ENCODE measurements around the gene ANXA4. TPM values are rescaled to one million over a fixed set of nuclear protein-coding genes. Genes with fewer than 3 reads are reported as not detected.
"Not testable (repeated sequence)": the region's sequence is repeated elsewhere in the genome, so short reads cannot be mapped to it uniquely, and the experiment has no call there.

Gene ANXA4
- total RNA-seq, 2 donors from 2014 or later, result 11.4 to 13.4 TPM

DNA sequence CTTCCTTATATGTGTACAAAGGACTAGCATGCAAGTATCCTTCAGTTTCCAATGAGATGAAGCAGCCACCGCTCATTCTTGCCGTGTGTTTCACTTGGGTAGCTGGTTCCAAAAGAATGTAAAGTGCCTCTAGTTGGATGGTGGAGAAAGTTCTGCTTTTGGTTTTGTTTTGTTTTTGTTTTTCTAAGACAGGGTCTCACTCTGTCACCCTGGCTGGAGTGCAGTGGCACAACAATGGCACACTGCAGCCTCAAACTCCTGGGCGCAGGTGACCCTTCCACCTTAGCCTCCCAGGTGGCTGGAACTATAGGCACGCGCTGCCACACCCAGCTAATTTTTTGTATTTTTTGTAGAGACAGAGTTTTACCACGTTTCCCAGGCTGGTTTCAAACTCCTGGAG lies 8.3 kb downstream of the ANXA4 start:
- no peaks in the 10 kb centered on the region for H3K36me3 Mint-ChIP-seq (ENCODE audit: low read depth)
- peaks cover 24% of the 10 kb centered on the region for H3K4me1 Mint-ChIP-seq
- H3K27me3 Mint-ChIP-seq, result no peaks in the 10 kb centered on the region
- no peak for DNase-seq
- ATAC-seq, result no peak
- no peak overlapping the region for H3K27ac Mint-ChIP-seq
- H3K4me3 Mint-ChIP-seq, result no peak overlapping the region
- H3K9me3 ChIP-seq (ENCODE audit: control insufficient read depth, low read length, poor library complexity, severe bottlenecking), result no peaks in the 10 kb centered on the region

DNA sequence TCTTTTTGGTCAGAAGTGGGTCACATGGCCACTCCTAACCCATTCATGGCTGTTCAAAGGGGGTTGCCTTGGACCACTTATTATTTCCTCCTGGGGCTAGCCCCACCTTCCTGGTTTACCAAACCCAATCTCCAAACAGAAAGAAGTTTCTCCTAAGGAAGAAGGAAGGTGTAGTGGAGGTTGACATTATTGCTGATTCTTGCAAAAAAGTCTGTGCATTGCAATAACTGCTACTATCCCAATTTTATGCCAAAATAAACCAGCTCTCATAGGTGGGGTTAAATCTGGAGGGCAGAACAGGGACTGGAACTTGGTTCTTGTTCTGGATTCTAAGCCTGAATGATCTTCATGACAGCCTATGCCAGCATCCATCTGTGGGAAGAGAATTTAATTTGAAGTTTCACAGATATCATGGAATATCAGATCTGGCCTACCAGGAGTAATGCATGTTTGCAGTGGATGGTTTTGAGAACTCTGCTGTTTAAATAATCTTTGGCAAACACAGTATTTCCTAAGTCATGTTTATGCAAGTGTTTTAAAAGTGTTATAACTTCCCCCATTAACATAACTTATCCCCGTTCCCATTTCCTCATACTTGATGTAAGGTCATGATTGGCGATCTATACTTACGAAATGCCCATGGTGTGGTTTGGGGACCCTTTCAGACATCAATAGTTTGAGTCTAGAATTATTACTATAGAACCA lies 11.9 kb downstream of the ANXA4 start:
- ATAC-seq, result no peak
- DNase-seq, result no peak
- Mint-ChIP-seq H3K4me3 (no peak overlapping the region), H3K27ac (no peak overlapping the region), H3K27me3 (no peaks in the 10 kb centered on the region), H3K4me1 (peaks cover 21% of the 10 kb centered on the region), H3K36me3 (ENCODE audit: low read depth) (no peaks in the 10 kb centered on the region)
- no peaks in the 10 kb centered on the region for H3K9me3 ChIP-seq (ENCODE audit: control insufficient read depth, low read length, poor library complexity, severe bottlenecking)

DNA sequence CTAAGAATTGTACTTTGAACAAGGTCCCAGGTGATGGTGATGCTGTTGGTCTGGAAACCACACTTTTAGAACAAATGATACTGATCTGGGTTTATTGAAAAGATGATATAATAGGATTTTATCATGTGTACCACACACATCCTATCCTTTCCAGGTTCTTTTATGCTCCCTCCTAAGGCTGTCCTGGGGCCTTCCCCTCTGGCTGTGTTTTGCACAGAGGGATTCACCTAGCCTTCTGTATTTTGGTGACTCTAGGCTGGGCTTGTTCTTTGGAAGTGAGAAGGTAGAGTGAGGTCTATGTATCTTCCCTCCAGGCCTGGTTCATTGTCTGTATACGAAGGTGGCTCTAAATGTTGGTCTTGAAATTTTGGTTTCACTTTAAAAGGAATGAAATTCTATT lies 12.7 kb downstream of the ANXA4 start:
- H3K9me3 ChIP-seq (ENCODE audit: control insufficient read depth, low read length, poor library complexity, severe bottlenecking), result no peaks in the 10 kb centered on the region
- Mint-ChIP-seq H3K36me3 (ENCODE audit: low read depth) (no peaks in the 10 kb centered on the region), H3K4me3 (no peak overlapping the region), H3K4me1 (peaks cover 17% of the 10 kb centered on the region), H3K27ac (no peak overlapping the region), H3K27me3 (no peaks in the 10 kb centered on the region)
- ATAC-seq (no peak), DNase-seq (no peak)

DNA sequence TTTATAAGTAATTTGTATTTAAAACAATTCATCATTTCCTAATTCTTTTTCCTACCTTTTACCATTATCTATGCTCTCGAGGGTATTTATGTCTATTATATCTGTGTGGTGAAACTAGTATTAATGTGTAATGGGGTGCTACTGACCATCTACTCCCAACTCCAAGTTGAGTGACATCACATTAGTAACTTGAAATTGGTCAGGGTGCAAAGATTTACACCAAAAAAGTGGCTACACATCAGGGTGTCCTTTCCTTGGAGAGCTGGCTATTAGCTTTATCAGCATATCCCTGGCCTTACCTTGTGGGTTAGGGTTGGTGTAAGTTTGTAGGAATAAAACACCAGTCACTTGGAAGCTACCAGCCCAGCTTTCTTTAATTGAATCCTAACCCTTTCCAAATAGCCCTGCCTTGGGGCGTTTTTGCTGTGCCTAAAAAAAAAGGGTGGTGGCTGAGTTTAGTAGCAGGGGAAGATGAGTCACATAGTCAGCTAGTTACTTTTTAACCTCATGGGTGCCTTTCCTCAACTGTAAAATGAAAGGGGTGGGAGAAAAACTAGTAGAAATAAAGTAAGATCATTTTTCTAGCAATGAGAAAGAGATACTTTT lies 14.0 kb downstream of the ANXA4 start:
- H3K4me1 Mint-ChIP-seq, result peaks cover 17% of the 10 kb centered on the region
- no peak overlapping the region for H3K27ac Mint-ChIP-seq
- no peaks in the 10 kb centered on the region for H3K9me3 ChIP-seq (ENCODE audit: control insufficient read depth, low read length, poor library complexity, severe bottlenecking)
- DNase-seq (no peak), ATAC-seq (no peak)
- no peaks in the 10 kb centered on the region for H3K36me3 Mint-ChIP-seq (ENCODE audit: low read depth)
- no peaks in the 10 kb centered on the region for H3K27me3 Mint-ChIP-seq
- H3K4me3 Mint-ChIP-seq, result no peak overlapping the region

DNA sequence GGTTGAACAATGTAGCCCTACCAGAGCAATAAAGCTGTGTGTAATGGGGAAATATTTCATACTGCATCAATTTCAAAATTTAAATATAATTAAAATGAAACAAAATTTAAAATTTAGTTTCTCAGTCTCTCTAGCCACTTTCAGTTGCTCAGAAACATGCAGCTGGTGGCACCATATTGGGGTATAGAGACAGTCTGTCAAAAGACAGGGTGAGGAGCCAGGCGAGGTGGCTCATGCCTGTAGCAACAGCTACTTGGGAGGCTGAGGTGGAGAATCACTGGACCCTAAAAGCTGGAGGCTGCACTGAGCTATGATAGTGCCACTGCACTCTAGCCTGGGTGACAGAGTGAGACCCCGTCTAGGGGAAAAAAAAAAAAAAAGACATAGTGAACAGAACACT lies 20.1 kb downstream of the ANXA4 start:
- no peaks in the 10 kb centered on the region for H3K9me3 ChIP-seq (ENCODE audit: control insufficient read depth, low read length, poor library complexity, severe bottlenecking)
- no peak overlapping the region for H3K27ac Mint-ChIP-seq
- H3K27me3 Mint-ChIP-seq, result no peaks in the 10 kb centered on the region
- no peak for ATAC-seq
- peaks cover 17% of the 10 kb centered on the region for H3K4me1 Mint-ChIP-seq
- H3K4me3 Mint-ChIP-seq, result no peak overlapping the region
- no peak for DNase-seq
- H3K36me3 Mint-ChIP-seq (ENCODE audit: low read depth), result peaks cover 3% of the 10 kb centered on the region

DNA sequence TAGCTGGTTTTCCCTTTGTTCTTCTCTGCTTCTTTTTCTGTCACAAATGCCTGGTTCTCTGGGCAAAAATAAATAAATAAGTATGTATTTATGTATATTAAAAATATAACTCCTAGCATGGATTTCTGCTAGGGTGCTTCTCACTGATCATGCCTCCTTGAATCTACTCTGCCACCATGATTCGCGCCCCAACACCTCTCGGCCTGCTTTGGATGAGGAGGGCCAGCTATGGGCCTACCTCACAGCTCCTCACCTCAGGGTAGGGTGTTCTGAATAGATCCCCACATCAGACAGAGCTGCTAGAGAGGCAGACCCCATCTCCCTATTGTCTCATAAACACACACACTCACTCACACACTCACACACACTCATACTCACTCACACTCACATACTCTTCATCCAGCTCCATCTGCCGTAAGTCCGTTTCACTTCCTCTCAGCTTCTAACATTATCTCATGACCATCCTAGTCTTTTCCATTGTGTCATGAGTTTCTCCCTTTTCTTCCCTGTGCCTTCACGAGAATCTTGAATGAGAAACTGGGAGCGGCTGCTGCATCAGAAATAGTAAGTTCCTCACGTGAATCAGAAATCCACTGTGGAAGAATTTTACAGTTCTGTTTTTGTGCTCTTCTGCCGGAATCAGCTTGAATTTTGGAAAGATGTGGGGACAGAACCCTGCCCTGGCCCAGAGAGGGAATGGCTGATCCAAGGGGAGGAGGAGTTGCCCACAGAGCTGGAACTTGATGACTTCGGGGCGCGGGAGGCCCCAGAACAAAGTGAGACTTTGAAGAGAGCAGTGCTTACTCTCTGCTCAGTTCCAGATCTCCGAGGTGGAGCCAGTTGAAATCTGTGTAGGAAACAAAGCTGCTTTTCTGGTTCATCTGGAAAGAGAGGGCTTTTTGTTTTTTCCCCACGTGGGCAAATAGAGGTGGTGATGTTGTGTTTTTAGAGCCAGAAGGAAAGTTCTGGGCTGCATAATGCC lies 20.9 kb downstream of the ANXA4 start:
- Mint-ChIP-seq H3K27me3 (no peaks in the 10 kb centered on the region), H3K36me3 (ENCODE audit: low read depth) (peaks cover 3% of the 10 kb centered on the region), H3K4me3 (no peak overlapping the region), H3K27ac (no peak overlapping the region), H3K4me1 (peaks cover 17% of the 10 kb centered on the region)
- no peak for ATAC-seq
- no peak for DNase-seq
- no peaks in the 10 kb centered on the region for H3K9me3 ChIP-seq (ENCODE audit: control insufficient read depth, low read length, poor library complexity, severe bottlenecking)

DNA sequence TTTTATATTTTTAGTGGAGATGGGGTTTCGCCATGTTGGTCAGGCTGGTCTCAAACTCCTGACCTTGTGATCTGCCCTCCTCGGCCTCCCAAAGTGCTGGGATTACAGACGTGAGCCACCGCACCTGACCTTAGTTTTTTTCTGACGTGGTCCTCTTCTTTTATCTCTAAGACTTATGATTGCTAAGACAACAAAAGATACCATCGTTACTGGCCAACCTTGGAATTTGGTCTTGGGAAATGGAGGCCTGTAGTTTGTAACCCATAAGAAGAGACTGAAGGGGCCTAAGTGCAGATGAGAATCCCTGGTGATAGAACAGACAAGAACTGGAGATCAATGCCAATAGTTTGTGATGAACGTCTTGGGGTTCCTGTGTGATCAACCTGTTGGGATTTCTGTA lies 21.9 kb downstream of the ANXA4 start:
- H3K27ac Mint-ChIP-seq; H3K9me3 ChIP-seq (ENCODE audit: control insufficient read depth, low read length, poor library complexity, severe bottlenecking); H3K36me3 Mint-ChIP-seq (ENCODE audit: low read depth); DNase-seq; H3K27me3 Mint-ChIP-seq; ATAC-seq; H3K4me3 Mint-ChIP-seq: not testable (repeated sequence)
- H3K4me1 Mint-ChIP-seq, result peaks cover 17% of the 10 kb centered on the region

DNA sequence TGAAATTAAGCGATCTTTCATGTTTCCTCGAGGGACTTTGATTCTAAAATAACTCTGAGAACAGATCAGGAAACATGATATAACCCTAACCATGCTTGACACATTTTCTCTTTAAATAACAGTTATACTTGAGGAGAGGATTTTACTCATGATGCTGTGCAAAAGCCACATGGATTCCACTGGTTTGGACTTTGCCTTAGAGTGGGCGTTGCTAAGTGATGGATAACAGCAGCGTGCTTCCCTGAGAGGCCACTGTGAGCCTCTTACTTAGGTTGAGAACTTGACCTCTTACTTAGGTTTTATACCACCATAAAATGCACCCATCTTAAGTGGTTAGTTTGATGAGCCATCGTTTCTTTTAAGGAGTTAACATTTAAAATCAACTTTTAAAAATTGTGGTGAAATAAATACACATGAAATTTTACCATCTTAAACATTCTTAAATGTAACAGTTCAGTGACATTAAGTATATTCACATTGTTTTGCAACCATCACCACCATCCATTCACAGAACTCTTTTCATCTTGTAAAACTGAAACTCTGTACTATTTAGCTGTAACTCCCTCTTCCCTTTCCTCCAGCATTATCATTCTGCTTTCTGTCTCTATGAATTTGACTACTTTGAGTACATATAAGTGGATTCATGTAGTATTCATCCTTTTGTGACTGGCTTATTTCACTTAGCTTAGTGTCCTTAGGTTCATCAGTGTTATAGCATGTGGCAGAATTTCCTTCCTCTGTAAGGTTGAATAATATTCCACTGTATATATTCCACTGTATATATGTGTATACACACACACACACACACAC lies 22.6 kb downstream of the ANXA4 start:
- Mint-ChIP-seq H3K4me1 (peaks cover 20% of the 10 kb centered on the region), H3K4me3 (no peak overlapping the region), H3K27me3 (no peaks in the 10 kb centered on the region), H3K36me3 (ENCODE audit: low read depth) (peaks cover 3% of the 10 kb centered on the region), H3K27ac (no peak overlapping the region)
- no peaks in the 10 kb centered on the region for H3K9me3 ChIP-seq (ENCODE audit: control insufficient read depth, low read length, poor library complexity, severe bottlenecking)
- DNase-seq (no peak), ATAC-seq (no peak)

DNA sequence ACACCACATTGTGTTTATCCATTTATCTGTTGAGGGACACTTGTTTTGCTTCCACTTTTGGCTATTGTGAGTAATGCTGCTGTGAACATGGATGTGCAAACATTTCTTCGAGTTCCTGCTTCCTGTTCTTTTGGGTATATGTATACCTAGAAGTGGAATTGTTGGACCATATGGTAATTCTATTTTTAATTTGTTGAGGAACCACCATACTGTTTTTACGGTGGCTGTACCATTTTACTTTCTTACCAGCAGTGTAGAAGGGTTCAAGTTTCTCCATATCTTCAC lies 23.1 kb downstream of the ANXA4 start:
- H3K4me3 Mint-ChIP-seq, result no peak overlapping the region
- no peak overlapping the region for H3K27ac Mint-ChIP-seq
- peaks cover 21% of the 10 kb centered on the region for H3K4me1 Mint-ChIP-seq
- ATAC-seq (no peak), DNase-seq (no peak)
- peaks cover 3% of the 10 kb centered on the region for H3K36me3 Mint-ChIP-seq (ENCODE audit: low read depth)
- no peaks in the 10 kb centered on the region for H3K9me3 ChIP-seq (ENCODE audit: control insufficient read depth, low read length, poor library complexity, severe bottlenecking)
- H3K27me3 Mint-ChIP-seq, result no peaks in the 10 kb centered on the region

DNA sequence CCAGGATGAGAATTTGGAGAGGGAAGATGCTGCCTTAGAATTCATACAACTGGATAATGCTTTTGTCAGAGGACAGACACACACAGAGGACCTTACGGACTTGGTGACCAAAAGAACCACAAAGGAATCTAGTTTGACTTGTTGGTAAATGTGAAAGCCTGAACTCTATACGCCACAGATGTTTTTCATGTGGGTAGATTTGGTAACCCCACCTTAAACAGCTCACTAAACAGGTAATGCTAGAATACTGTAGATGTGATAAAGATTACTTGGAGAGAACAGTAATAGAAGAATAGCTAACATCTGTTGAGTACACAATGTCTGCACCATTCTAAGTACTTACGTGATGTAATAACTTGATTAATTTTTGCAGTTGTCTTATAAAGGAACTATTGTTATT lies 24.1 kb downstream of the ANXA4 start:
- peaks cover 24% of the 10 kb centered on the region for H3K4me1 Mint-ChIP-seq
- peaks cover 3% of the 10 kb centered on the region for H3K36me3 Mint-ChIP-seq (ENCODE audit: low read depth)
- no peaks in the 10 kb centered on the region for H3K9me3 ChIP-seq (ENCODE audit: control insufficient read depth, low read length, poor library complexity, severe bottlenecking)
- DNase-seq (no peak), ATAC-seq (no peak)
- H3K4me3 Mint-ChIP-seq, result no peak overlapping the region
- no peaks in the 10 kb centered on the region for H3K27me3 Mint-ChIP-seq
- H3K27ac Mint-ChIP-seq, result no peak overlapping the region

GRCh38 chr2:69767034-69767433 lies 25.1 kb downstream of the ANXA4 start:
- Mint-ChIP-seq H3K27me3 (no peaks in the 10 kb centered on the region), H3K4me3 (no peak overlapping the region), H3K27ac (no peak overlapping the region), H3K4me1 (peaks cover 26% of the 10 kb centered on the region), H3K36me3 (ENCODE audit: low read depth) (peaks cover 3% of the 10 kb centered on the region)
- H3K9me3 ChIP-seq (ENCODE audit: control insufficient read depth, low read length, poor library complexity, severe bottlenecking), result no peaks in the 10 kb centered on the region
- no peak for ATAC-seq
- no peak for DNase-seq

DNA sequence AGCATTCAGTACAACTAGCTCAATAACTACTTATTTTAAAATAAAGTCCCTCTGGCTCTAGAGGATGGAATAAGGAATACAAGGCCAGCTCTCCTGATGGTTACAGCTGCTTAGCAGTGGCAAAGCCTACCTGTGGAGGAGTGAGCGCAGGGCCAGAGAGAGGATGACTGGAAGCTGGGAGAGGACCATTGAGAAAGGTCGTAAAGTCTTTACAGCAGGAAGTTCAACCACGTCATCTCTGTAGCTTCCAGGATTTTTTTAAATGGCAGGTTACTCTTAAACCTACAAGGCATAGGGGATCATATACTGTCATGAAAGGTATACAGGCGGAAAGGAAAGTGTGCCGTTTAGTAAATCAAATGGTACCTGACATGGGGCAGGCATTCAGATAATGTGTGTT lies 26.3 kb downstream of the ANXA4 start:
- H3K27ac Mint-ChIP-seq, result no peak overlapping the region
- H3K9me3 ChIP-seq (ENCODE audit: control insufficient read depth, low read length, poor library complexity, severe bottlenecking), result no peaks in the 10 kb centered on the region
- no peak for ATAC-seq
- DNase-seq, result no peak
- H3K4me3 Mint-ChIP-seq, result no peak overlapping the region
- no peaks in the 10 kb centered on the region for H3K36me3 Mint-ChIP-seq (ENCODE audit: low read depth)
- peaks cover 22% of the 10 kb centered on the region for H3K4me1 Mint-ChIP-seq
- H3K27me3 Mint-ChIP-seq, result no peaks in the 10 kb centered on the region

- H3K4me3 Mint-ChIP-seq, result no peak overlapping the region
- H3K27ac Mint-ChIP-seq, result no peak overlapping the region
- no peaks in the 10 kb centered on the region for H3K27me3 Mint-ChIP-seq
- peaks cover 22% of the 10 kb centered on the region for H3K4me1 Mint-ChIP-seq
- ATAC-seq (no peak), DNase-seq (no peak)
- H3K9me3 ChIP-seq (ENCODE audit: control insufficient read depth, low read length, poor library complexity, severe bottlenecking), result no peaks in the 10 kb centered on the region
- H3K36me3 Mint-ChIP-seq (ENCODE audit: low read depth), result no peaks in the 10 kb centered on the region
Observed at GRCh38 chr2:69768789-69769188, 26.9 kb downstream of the ANXA4 start.

All from T-helper 17 cell (primary cell).